OCI-LY1 (cell line): ENCODE measurements around the gene WDR82.

ENCODE experiments used
- H2AFZ ChIP-seq: fragments of 200-600 bp; sonication (generic), shearing (Covaris generic); 2 replicates; pipeline ENCODE4 v1.6.0; 2014; ENCODE audit warnings: antibody characterized with exemption, mild to moderate bottlenecking, low read length
- H3F3A ChIP-seq: fragments of 200-600 bp; sonication (generic), shearing (Covaris generic); 2 replicates; pipeline ENCODE4 v1.6.0; 2014; ENCODE audit warnings: mild to moderate bottlenecking, antibody characterized with exemption, low read length, moderate library complexity; ENCODE audit not compliant: insufficient read depth
- H3K27ac ChIP-seq: fragments of 200-600 bp; sonication (generic); 2 replicates; pipeline ENCODE4 v1.5.1; 2014; ENCODE audit warnings: low read length, mixed run types, mild to moderate bottlenecking, low read depth; ENCODE audit not compliant: poor library complexity, severe bottlenecking
- H3K27me3 ChIP-seq: fragments of 200-600 bp; sonication (generic); 2 replicates; pipeline ENCODE4 v1.6.0; 2014; ENCODE audit warnings: antibody characterized with exemption, mild to moderate bottlenecking, low read length, moderate library complexity; ENCODE audit not compliant: insufficient read depth
- H3K36me3 ChIP-seq: fragments of 200-600 bp; sonication (generic); 2 replicates; pipeline ENCODE4 v1.6.1; 2014; ENCODE audit warnings: mild to moderate bottlenecking, antibody characterized with exemption, low read length, moderate library complexity, mixed read lengths; ENCODE audit not compliant: insufficient read depth
- H3K4me1 ChIP-seq: fragments of 200-600 bp; sonication (generic); 2 replicates; pipeline ENCODE4 v1.5.1; 2014; ENCODE audit warnings: mild to moderate bottlenecking, low read length, moderate library complexity; ENCODE audit not compliant: insufficient read depth, severe bottlenecking
- H3K4me2 ChIP-seq: fragments of 200-600 bp; sonication (generic), shearing (Covaris generic); 2 replicates; pipeline ENCODE4 v1.6.1; 2014; ENCODE audit warnings: low read length
- H3K4me3 ChIP-seq: fragments of 200-600 bp; sonication (generic); 2 replicates; pipeline ENCODE4 v1.5.1; 2014; ENCODE audit warnings: low read length, low read depth, mild to moderate bottlenecking, mixed read lengths; ENCODE audit not compliant: poor library complexity, severe bottlenecking
- H3K79me2 ChIP-seq: fragments of 200-600 bp; shearing (Covaris generic); 2 replicates; pipeline ENCODE4 v1.6.1; 2016; ENCODE audit warnings: mixed run types, low read length, mixed read lengths; ENCODE audit not compliant: insufficient read depth
- H3K9ac ChIP-seq: fragments of 200-600 bp; sonication (generic), shearing (Covaris generic); 2 replicates; pipeline ENCODE4 v1.6.1; 2014; ENCODE audit warnings: mild to moderate bottlenecking, low read length, mixed read lengths
- H3K9me2 ChIP-seq: fragments of 200-600 bp; sonication (generic), shearing (Covaris generic); 2 replicates; pipeline ENCODE4 v1.6.1; 2014; ENCODE audit warnings: low read depth, mild to moderate bottlenecking, low read length, mixed read lengths
- H3K9me3 ChIP-seq: fragments of 200-600 bp; shearing (Covaris generic); 2 replicates; pipeline ENCODE4 v1.6.1; 2014; ENCODE audit warnings: low read length, mixed read lengths
- H4K20me1 ChIP-seq: fragments of 200-600 bp; sonication (generic), shearing (Covaris generic); 2 replicates; pipeline ENCODE4 v1.6.0; 2016; ENCODE audit warnings: mild to moderate bottlenecking, low read length; ENCODE audit not compliant: insufficient read depth
- EZH2 ChIP-seq: fragments of 200-600 bp; sonication (generic), shearing (Covaris generic); IDR thresholded peaks from 2 replicates; pipeline ENCODE4 v1.8.0; 2017; ENCODE audit warnings: borderline replicate concordance, mixed run types, mild to moderate bottlenecking, antibody characterized with exemption, low read length, moderate library complexity, mixed read lengths
- TF ChIP-seq, protein P1 (sequence below): fragments of 200-600 bp; sonication (generic), shearing (Covaris generic); IDR thresholded peaks from 2 replicates; pipeline ENCODE4 v1.5.1; 2017; ENCODE audit warnings: mild to moderate bottlenecking, antibody characterized with exemption, low read length, moderate library complexity, mixed read lengths

WDR82 gene

DNA sequence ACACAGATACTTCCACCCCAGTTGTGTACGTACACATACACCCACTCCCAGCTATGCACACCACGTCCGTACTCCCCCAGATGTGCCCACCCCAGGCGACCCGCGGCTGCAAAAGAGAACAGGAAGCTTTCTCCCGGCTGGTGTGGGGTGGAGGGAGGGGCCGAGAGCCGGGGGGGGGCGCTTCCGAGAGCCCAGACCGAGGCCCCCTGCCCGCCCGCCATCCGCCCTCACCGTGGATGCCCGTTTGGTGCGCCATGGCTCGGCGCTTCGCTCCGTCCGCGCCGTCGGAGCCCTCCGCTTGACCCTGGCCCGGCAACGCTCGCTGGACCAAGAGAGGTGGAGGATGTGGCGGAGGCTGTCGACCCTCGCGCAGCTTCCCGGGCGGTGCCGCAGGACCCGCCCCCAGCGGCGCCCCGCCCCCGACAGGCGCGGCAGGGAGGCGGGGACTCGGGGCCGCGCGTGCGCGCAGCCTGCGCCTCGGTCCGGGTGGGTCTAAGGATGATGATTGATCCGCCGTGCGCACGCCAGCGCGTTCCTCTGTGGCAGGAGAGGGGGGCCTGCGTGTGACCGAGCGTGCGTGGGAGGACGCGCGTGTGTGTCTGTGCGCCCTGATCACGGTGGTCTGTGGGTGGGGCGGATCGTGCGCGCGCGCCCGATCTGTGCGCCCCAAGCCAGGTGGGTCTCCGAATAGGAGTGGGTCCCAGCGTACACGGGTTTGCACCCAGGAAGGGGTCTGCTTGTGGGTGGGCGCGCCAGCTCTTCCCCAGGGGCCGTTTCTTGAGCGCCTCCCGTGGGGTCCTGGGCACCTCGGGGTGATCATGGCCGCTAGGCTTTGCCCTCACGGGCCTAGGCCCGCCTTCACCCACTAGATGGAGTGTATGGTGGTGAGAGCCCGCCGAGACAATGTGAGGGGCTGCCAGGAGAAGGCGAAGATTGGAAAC lies 39.4 kb downstream of the WDR82 start, which contains the start of gene TWF2:
Gene TWF2, minus strand, starts transcription at position 398 of the 941 bp plus-strand sequence. Its CDS starts 142 bp downstream, at position 256.
- no peak within 1 kb of the TSS for H2AFZ ChIP-seq
- H3K27me3 ChIP-seq = no peaks in the 10 kb centered on the region
- TF ChIP-seq, protein P1, sequence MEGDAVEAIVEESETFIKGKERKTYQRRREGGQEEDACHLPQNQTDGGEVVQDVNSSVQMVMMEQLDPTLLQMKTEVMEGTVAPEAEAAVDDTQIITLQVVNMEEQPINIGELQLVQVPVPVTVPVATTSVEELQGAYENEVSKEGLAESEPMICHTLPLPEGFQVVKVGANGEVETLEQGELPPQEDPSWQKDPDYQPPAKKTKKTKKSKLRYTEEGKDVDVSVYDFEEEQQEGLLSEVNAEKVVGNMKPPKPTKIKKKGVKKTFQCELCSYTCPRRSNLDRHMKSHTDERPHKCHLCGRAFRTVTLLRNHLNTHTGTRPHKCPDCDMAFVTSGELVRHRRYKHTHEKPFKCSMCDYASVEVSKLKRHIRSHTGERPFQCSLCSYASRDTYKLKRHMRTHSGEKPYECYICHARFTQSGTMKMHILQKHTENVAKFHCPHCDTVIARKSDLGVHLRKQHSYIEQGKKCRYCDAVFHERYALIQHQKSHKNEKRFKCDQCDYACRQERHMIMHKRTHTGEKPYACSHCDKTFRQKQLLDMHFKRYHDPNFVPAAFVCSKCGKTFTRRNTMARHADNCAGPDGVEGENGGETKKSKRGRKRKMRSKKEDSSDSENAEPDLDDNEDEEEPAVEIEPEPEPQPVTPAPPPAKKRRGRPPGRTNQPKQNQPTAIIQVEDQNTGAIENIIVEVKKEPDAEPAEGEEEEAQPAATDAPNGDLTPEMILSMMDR = peak; percentile 54
- TF ChIP-seq EZH2 = no peak
- H4K20me1 ChIP-seq = no peaks in the 10 kb centered on the region
- peak within 1 kb of the TSS; percentile 100 for H3K9ac ChIP-seq
- H3K27ac ChIP-seq = peak within 1 kb of the TSS; percentile 74
- H3F3A ChIP-seq = no peaks in the 10 kb centered on the region
- peak within 1 kb of the TSS; percentile 98 for H3K4me2 ChIP-seq
- peaks cover 31% of the 10 kb centered on the region for H3K4me1 ChIP-seq
- peak within 1 kb of the TSS; percentile 76 for H3K4me3 ChIP-seq
- no peaks in the 10 kb centered on the region for H3K9me3 ChIP-seq
- H3K36me3 ChIP-seq = peaks cover 10% of the 10 kb centered on the region; the same call in 1 of the 2 replicates
- no peaks in the 10 kb centered on the region for H3K9me2 ChIP-seq
- H3K79me2 ChIP-seq = peaks cover 8% of the 10 kb centered on the region

GRCh38 chr3:52238193-52238760 lies 40.2 kb downstream of the WDR82 start:
- Histone ChIP-seq H3K36me3 (peaks cover 12% of the 10 kb centered on the region; the same call in 1 of the 2 replicates), H2AFZ (no peak overlapping the region), H3K4me1 (peaks cover 28% of the 10 kb centered on the region), H3K27me3 (no peaks in the 10 kb centered on the region), H3K27ac (peak overlapping the region; percentile 44), H3K4me3 (peak overlapping the region; percentile 76), H3K9ac (peak overlapping the region; percentile 100), H3K4me2 (peak overlapping the region; percentile 98), H4K20me1 (no peaks in the 10 kb centered on the region), H3K9me2 (no peaks in the 10 kb centered on the region), H3K9me3 (no peaks in the 10 kb centered on the region), H3K79me2 (peaks cover 8% of the 10 kb centered on the region), H3F3A (no peaks in the 10 kb centered on the region)
- TF ChIP-seq, protein P1 = no peak
- TF ChIP-seq EZH2 = no peak

DNA sequence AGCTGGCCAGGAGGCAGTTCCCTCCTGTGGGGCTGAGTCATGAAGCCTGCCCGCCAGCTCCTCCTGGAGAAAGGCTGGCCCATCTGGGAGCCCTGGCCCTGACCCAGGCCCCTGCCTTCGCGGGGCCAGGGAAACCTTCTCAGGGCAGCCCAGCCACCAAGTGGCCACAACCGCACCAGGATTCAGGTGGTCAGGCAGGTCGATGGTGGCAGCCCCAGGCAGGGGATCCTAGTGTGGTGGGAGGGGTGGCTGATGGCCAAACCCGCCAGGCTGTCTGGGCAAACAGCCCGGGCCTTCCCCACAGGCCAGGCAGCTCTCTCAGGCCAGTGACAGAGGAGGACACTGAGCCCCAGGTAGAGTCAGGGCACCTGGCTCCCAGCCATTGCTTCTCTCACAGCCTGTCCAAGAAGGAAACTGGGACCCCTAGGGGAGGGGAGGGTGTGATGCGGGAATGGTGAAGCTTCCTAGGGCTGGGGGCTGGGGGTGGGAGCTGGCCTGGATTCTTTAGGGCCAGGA lies 40.7 kb downstream of the WDR82 start:
- no peaks in the 10 kb centered on the region for H3K27me3 ChIP-seq
- no peak for TF ChIP-seq EZH2
- TF ChIP-seq, protein P1 = no peak
- H3K4me1 ChIP-seq = peaks cover 28% of the 10 kb centered on the region
- H3K36me3 ChIP-seq = peaks cover 12% of the 10 kb centered on the region; the same call in 1 of the 2 replicates
- H3K9me2 ChIP-seq = no peaks in the 10 kb centered on the region
- peak overlapping the region; percentile 76 for H3K4me3 ChIP-seq
- no peaks in the 10 kb centered on the region for H3K9me3 ChIP-seq
- H3F3A ChIP-seq = no peaks in the 10 kb centered on the region
- H2AFZ ChIP-seq = no peak overlapping the region
- no peaks in the 10 kb centered on the region for H4K20me1 ChIP-seq
- H3K27ac ChIP-seq = peak overlapping the region; percentile 44
- H3K79me2 ChIP-seq = peaks cover 8% of the 10 kb centered on the region
- peak overlapping the region; percentile 98 for H3K4me2 ChIP-seq
- H3K9ac ChIP-seq = peak overlapping the region; percentile 100
